ENCODE measurements around the gene WDR38.

- TF ChIP-seq, protein P1, sequence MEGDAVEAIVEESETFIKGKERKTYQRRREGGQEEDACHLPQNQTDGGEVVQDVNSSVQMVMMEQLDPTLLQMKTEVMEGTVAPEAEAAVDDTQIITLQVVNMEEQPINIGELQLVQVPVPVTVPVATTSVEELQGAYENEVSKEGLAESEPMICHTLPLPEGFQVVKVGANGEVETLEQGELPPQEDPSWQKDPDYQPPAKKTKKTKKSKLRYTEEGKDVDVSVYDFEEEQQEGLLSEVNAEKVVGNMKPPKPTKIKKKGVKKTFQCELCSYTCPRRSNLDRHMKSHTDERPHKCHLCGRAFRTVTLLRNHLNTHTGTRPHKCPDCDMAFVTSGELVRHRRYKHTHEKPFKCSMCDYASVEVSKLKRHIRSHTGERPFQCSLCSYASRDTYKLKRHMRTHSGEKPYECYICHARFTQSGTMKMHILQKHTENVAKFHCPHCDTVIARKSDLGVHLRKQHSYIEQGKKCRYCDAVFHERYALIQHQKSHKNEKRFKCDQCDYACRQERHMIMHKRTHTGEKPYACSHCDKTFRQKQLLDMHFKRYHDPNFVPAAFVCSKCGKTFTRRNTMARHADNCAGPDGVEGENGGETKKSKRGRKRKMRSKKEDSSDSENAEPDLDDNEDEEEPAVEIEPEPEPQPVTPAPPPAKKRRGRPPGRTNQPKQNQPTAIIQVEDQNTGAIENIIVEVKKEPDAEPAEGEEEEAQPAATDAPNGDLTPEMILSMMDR (IDR thresholded peaks at IDR 0.05): no peak
- no peak for TF ChIP-seq EZH2 (IDR thresholded peaks at IDR 0.05)
These were observed 32.3 kb upstream of the WDR38 start for GRCh38 chr9:124820698-124821623.
